OCI-LY3 (cell line): ENCODE measurements around the gene PLSCR4.

Experiments
- EZH2phosphoT487 ChIP-seq: fragments of 200-600 bp; shearing (Covaris generic); IDR thresholded peaks from 2 replicates; pipeline ENCODE4 v1.6.1; 2018; ENCODE audit warnings: antibody characterized with exemption, mixed run types, low read depth
- TF ChIP-seq, protein P1 (sequence below): fragments of 200-600, 300-600 bp; sonication (generic); IDR thresholded peaks from 2 replicates; pipeline ENCODE4 v1.5.1; 2014; ENCODE audit warnings: antibody characterized with exemption, low read length, low read depth

DNA sequence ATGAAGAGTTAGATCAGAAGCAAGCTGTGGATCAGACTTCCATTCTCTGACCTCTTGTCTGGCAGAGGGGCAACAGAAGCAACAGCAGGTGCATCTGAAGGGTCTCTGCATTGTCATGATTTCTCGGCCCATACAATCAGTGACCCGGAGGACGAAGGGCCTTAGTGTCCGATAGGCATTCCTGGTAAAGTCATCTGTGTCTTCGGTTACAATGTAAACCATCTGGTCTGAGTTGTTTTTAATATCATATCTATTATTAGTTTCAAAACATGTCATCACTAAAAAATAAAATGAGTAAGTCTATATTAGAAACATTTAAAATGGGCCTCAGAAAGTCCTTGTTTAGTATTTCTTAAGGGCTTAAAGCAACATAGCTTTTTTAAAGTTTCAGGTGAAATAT is 51.1 kb downstream of the PLSCR4 start:
- TF ChIP-seq, protein P1, sequence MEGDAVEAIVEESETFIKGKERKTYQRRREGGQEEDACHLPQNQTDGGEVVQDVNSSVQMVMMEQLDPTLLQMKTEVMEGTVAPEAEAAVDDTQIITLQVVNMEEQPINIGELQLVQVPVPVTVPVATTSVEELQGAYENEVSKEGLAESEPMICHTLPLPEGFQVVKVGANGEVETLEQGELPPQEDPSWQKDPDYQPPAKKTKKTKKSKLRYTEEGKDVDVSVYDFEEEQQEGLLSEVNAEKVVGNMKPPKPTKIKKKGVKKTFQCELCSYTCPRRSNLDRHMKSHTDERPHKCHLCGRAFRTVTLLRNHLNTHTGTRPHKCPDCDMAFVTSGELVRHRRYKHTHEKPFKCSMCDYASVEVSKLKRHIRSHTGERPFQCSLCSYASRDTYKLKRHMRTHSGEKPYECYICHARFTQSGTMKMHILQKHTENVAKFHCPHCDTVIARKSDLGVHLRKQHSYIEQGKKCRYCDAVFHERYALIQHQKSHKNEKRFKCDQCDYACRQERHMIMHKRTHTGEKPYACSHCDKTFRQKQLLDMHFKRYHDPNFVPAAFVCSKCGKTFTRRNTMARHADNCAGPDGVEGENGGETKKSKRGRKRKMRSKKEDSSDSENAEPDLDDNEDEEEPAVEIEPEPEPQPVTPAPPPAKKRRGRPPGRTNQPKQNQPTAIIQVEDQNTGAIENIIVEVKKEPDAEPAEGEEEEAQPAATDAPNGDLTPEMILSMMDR: no peak
- TF ChIP-seq EZH2phosphoT487: no peak
